HL-60 (cell line): ENCODE data around the gene CEBPZOS.
A peak's percentile ranks its signal among the peaks of the same experiment; 100 is the strongest.

Experiments used
- DNase-seq, 2 experiments: peaks; one replicate each; pipeline ENCODE4 v3.0.0-alpha.2; 2010 to 2020; ENCODE audit warnings: low read depth in 1 of 2, low spot score in 1 of 2
- H3K27ac ChIP-seq: fragments of 250-450 bp; sonication (Bioruptor Pico); replicated peaks from 2 replicates; pipeline ENCODE4 v1.5.1; 2020; ENCODE audit warnings: mild to moderate bottlenecking, moderate library complexity
- H3K27me3 ChIP-seq: fragments of 250-450 bp; sonication (Bioruptor Pico); 2 replicates; pipeline ENCODE4 v1.5.1; 2021; ENCODE audit warnings: mild to moderate bottlenecking, moderate library complexity; ENCODE audit not compliant: insufficient read depth, poor library complexity, severe bottlenecking
- H3K4me3 ChIP-seq: replicated peaks from 2 replicates; pipeline ENCODE4 v1.5.1; 2011; ENCODE audit warnings: mild to moderate bottlenecking, control low read depth, low read length; ENCODE audit not compliant: insufficient read depth
- CTCF ChIP-seq: IDR thresholded peaks from one replicate; pipeline ENCODE4 v1.5.1; 2011; ENCODE audit warnings: low read length, control low read depth, inconsistent platforms; ENCODE audit not compliant: insufficient read depth
- GABPA ChIP-seq: IDR thresholded peaks from 2 replicates; pipeline ENCODE4 v1.6.1; 2012; ENCODE audit warnings: low read depth
- POLR2AphosphoS5 ChIP-seq: IDR thresholded peaks from 2 replicates; pipeline ENCODE4 v1.6.1; 2012; ENCODE audit warnings: low read depth
- REST ChIP-seq: IDR thresholded peaks from 2 replicates; pipeline ENCODE4 v1.6.1; 2012; ENCODE audit warnings: low read depth; ENCODE audit not compliant: insufficient replicate concordance
- SPI1 ChIP-seq: IDR thresholded peaks from 2 replicates; pipeline ENCODE4 v1.6.1; 2012; ENCODE audit warnings: low read depth, mild to moderate bottlenecking, borderline replicate concordance

The CEBPZOS gene

DNA sequence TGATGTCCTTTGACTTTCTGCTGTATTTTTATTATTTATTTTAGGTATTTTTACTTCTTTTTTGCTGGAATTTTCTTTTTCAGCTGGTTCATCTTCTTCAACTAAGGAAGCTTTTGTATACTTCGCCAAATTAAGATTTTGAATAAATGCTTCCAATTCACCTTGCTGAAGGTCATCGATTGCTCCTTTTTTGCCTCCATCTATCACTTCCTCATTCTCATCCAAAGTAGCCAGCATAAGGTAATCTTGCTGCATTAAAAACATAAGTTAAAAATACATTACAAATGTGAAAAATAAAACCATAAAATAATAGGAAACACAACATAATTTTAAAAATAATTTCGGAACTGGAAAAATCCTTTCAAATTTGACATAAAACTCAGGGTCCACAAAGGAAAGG is 32.5 kb downstream of the CEBPZOS start:
- DNase-seq: no peak
- Histone ChIP-seq H3K27me3 (no peaks in the 10 kb centered on the region), H3K27ac (no peak overlapping the region), H3K4me3 (no peak overlapping the region)
- TF ChIP-seq REST (no peak), POLR2AphosphoS5 (no peak), SPI1 (peak; percentile 85), GABPA (no peak), CTCF (no peak)

GRCh38 chr2:37230581-37230980 is 34.3 kb downstream of the CEBPZOS start:
- no peak for TF ChIP-seq CTCF
- TF ChIP-seq GABPA: no peak
- TF ChIP-seq REST: no peak
- no peak for TF ChIP-seq POLR2AphosphoS5
- TF ChIP-seq SPI1: no peak
- DNase-seq: no peak

GRCh38 chr2:37231241-37232130 is 35.2 kb downstream of the CEBPZOS start, which contains the start of the genes CEBPZ and NDUFAF7:
Gene CEBPZ, minus strand, starts transcription at chr2:37231596. Its CDS starts 29 bp downstream, at chr2:37231567.
Gene NDUFAF7, plus strand, starts transcription at chr2:37231658. Its CDS starts 48 bp downstream, at chr2:37231706.
- Histone ChIP-seq H3K4me3 (peak within 1 kb of the TSS; percentile 86), H3K27ac (peak within 1 kb of the TSS; percentile 86), H3K27me3 (no peaks in the 10 kb centered on the region)
- DNase-seq: peak; percentile 79 to 96
- TF ChIP-seq CTCF: no peak
- TF ChIP-seq POLR2AphosphoS5: peak; percentile 90
- peak; percentile 71 for TF ChIP-seq REST
- TF ChIP-seq GABPA: peak; percentile 83
- no peak for TF ChIP-seq SPI1

More at GRCh38 chr2:37230581-37230980, 34.3 kb downstream of the CEBPZOS start:
- H3K27ac ChIP-seq: peak overlapping the region; percentile 86
- H3K27me3 ChIP-seq: no peaks in the 10 kb centered on the region
- H3K4me3 ChIP-seq: peak overlapping the region; percentile 86
